ENCODE measurements around the gene ICAM5. TPM values are rescaled to one million over a fixed set of nuclear protein-coding genes. Genes with fewer than 3 reads are reported as not detected.

ICAM5 gene
- total RNA-seq, 2 donors from 2014 or later: 0.18 to 0.37 TPM

DNA sequence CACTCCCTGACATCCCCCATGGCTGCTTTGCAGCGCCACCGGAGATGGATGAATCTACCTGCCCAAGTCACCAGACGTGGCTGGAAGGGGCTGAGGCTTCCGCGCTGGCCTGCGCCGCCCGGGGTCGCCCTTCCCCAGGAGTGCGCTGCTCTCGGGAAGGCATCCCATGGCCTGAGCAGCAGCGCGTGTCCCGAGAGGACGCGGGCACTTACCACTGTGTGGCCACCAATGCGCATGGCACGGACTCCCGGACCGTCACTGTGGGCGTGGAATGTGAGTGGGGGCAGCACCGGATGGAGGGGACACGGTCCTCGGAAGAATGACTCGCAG, 4.6 kb downstream of the ICAM5 start:
- Histone ChIP-seq H3K9ac (ENCODE audit: extremely low read depth, low read length, poor library complexity, severe bottlenecking) (no peak overlapping the region), H3K9me3 (ENCODE audit: control insufficient read depth, low read length) (no peaks in the 10 kb centered on the region), H3K36me3 (ENCODE audit: control insufficient read depth, insufficient read depth, low read length) (no peaks in the 10 kb centered on the region), H3K27ac (ENCODE audit: low read depth, low read length) (no peak overlapping the region), H3K27me3 (ENCODE audit: control insufficient read depth, insufficient read depth, low read length, poor library complexity, severe bottlenecking) (peaks cover 89% of the 10 kb centered on the region), H3K4me1 (ENCODE audit: control insufficient read depth, insufficient read depth, low read length) (peaks cover 3% of the 10 kb centered on the region), H3K4me3 (ENCODE audit: low read length) (no peak overlapping the region)
- DNase-seq: peak; percentile 88
- Mint-ChIP-seq H3K9me3 (peaks cover 10% of the 10 kb centered on the region), H3K27ac (no peak overlapping the region), H3K4me1 (peaks cover 14% of the 10 kb centered on the region), H3K4me3 (no peak overlapping the region), H3K36me3 (ENCODE audit: low read depth) (no peaks in the 10 kb centered on the region), H3K27me3 (ENCODE audit: insufficient read depth) (peaks cover 97% of the 10 kb centered on the region)
- 14 to 20% methylated on average over 18 to 25 of the region's 25 CpGs for WGBS, 2 experiments (ENCODE audit: insufficient coverage in 1 of 2, insufficient read length in 1 of 2)
- TF ChIP-seq, protein P1, sequence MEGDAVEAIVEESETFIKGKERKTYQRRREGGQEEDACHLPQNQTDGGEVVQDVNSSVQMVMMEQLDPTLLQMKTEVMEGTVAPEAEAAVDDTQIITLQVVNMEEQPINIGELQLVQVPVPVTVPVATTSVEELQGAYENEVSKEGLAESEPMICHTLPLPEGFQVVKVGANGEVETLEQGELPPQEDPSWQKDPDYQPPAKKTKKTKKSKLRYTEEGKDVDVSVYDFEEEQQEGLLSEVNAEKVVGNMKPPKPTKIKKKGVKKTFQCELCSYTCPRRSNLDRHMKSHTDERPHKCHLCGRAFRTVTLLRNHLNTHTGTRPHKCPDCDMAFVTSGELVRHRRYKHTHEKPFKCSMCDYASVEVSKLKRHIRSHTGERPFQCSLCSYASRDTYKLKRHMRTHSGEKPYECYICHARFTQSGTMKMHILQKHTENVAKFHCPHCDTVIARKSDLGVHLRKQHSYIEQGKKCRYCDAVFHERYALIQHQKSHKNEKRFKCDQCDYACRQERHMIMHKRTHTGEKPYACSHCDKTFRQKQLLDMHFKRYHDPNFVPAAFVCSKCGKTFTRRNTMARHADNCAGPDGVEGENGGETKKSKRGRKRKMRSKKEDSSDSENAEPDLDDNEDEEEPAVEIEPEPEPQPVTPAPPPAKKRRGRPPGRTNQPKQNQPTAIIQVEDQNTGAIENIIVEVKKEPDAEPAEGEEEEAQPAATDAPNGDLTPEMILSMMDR (conservative IDR thresholded peaks at IDR 0.05): peak; percentile 66

DNA sequence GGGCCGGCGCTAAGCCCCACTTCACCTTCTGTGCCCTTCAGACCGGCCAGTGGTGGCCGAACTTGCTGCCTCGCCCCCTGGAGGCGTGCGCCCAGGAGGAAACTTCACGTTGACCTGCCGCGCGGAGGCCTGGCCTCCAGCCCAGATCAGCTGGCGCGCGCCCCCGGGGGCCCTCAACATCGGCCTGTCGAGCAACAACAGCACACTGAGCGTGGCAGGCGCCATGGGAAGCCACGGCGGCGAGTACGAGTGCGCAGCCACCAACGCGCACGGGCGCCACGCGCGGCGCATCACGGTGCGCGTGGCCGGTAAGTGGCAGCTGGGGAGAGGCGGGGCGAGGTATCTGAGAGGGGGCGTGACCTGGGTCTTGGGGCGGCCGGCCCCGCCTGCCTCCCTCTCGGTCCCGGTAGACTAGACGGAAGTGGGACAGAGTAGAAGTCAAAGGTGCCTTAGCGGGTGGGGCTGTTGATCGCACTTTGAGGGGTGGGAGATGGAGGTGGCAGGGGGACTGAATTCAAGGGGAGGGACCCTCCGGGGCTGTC, 5.6 kb downstream of the ICAM5 start:
- WGBS, 2 experiments (ENCODE audit: insufficient coverage in 1 of 2, insufficient read length in 1 of 2): 11 to 17% methylated on average over 6 to 48 of the region's 48 CpGs
- H3K9me3 ChIP-seq (ENCODE audit: control insufficient read depth, low read length): no peaks in the 10 kb centered on the region
- Mint-ChIP-seq H3K36me3 (ENCODE audit: low read depth) (no peaks in the 10 kb centered on the region), H3K4me1 (peaks cover 11% of the 10 kb centered on the region), H3K27me3 (ENCODE audit: insufficient read depth) (peaks cover 94% of the 10 kb centered on the region), H3K4me3 (peak overlapping the region; percentile 37), H3K9me3 (peaks cover 9% of the 10 kb centered on the region), H3K27ac (no peak overlapping the region)
- peaks cover 87% of the 10 kb centered on the region for H3K27me3 ChIP-seq (ENCODE audit: control insufficient read depth, insufficient read depth, low read length, poor library complexity, severe bottlenecking)
- H3K9ac ChIP-seq (ENCODE audit: extremely low read depth, low read length, poor library complexity, severe bottlenecking): no peak overlapping the region
- no peak overlapping the region for H3K27ac ChIP-seq (ENCODE audit: low read depth, low read length)
- TF ChIP-seq, protein P1 (conservative IDR thresholded peaks at IDR 0.05): peak; percentile 64
- no peaks in the 10 kb centered on the region for H3K36me3 ChIP-seq (ENCODE audit: control insufficient read depth, insufficient read depth, low read length)
- H3K4me3 ChIP-seq (ENCODE audit: low read length): peak overlapping the region; percentile 65
- peaks cover 3% of the 10 kb centered on the region for H3K4me1 ChIP-seq (ENCODE audit: control insufficient read depth, insufficient read depth, low read length)
- DNase-seq: peak; percentile 74

DNA sequence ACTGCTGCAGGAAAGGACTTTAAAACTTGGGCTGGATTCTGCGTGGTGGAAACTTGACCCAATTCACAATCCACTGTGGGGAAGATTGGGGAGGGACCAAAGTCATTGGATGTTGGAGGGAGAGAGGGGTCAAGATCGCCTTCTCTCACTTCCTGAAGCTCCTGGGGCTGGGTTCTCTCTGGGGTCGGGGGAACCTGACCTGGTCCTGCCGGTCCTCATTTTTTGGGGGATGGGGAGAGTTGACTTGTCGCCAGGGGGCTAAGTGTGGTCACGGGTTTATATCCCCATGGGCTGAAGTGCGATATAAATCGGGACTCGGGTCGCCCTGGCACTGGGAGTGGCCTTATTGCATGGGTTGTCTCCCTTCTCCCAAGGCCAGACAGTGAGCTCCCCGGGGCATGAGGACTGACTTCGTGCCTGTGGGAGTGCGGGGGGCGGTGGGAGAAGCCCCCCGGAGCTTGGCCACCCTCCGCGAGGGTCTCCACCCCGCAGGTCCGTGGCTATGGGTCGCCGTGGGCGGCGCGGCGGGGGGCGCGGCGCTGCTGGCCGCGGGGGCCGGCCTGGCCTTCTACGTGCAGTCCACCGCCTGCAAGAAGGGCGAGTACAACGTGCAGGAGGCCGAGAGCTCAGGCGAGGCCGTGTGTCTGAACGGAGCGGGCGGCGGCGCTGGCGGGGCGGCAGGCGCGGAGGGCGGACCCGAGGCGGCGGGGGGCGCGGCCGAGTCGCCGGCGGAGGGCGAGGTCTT, 6.3 kb downstream of the ICAM5 start:
- H3K9ac ChIP-seq (ENCODE audit: extremely low read depth, low read length, poor library complexity, severe bottlenecking): no peak overlapping the region
- H3K4me1 ChIP-seq (ENCODE audit: control insufficient read depth, insufficient read depth, low read length): peaks cover 3% of the 10 kb centered on the region
- no peaks in the 10 kb centered on the region for H3K36me3 ChIP-seq (ENCODE audit: control insufficient read depth, insufficient read depth, low read length)
- TF ChIP-seq, protein P1 (conservative IDR thresholded peaks at IDR 0.05): no peak
- DNase-seq: peak; percentile 80
- peak overlapping the region; percentile 65 for H3K4me3 ChIP-seq (ENCODE audit: low read length)
- no peaks in the 10 kb centered on the region for H3K36me3 Mint-ChIP-seq (ENCODE audit: low read depth)
- H3K9me3 ChIP-seq (ENCODE audit: control insufficient read depth, low read length): no peaks in the 10 kb centered on the region
- peak overlapping the region; percentile 37 for H3K4me3 Mint-ChIP-seq
- peaks cover 9% of the 10 kb centered on the region for H3K9me3 Mint-ChIP-seq
- no peak overlapping the region for H3K27ac ChIP-seq (ENCODE audit: low read depth, low read length)
- H3K27me3 ChIP-seq (ENCODE audit: control insufficient read depth, insufficient read depth, low read length, poor library complexity, severe bottlenecking): peaks cover 80% of the 10 kb centered on the region
- peaks cover 87% of the 10 kb centered on the region for H3K27me3 Mint-ChIP-seq (ENCODE audit: insufficient read depth)
- H3K4me1 Mint-ChIP-seq: peaks cover 8% of the 10 kb centered on the region
- WGBS, 2 experiments (ENCODE audit: insufficient coverage in 1 of 2, insufficient read length in 1 of 2): 0 to 2% methylated on average over 5 to 58 of the region's 58 CpGs
- H3K27ac Mint-ChIP-seq: no peak overlapping the region
